WTC11 (cell line): ENCODE measurements around the gene MCM7. TPM values are rescaled to one million over a fixed set of nuclear protein-coding genes. Genes with fewer than 3 reads are reported as not detected.
A peak's percentile ranks its signal among the peaks of the same experiment; 100 is the strongest.

ENCODE experiments used
- ATAC-seq: fragments of 200-7000 bp; cut with Tn5 transposase; 2 replicates; pipeline ENCODE4 v1.10.0; 2021; ENCODE audit warnings: mild to moderate bottlenecking, moderate library complexity
- CTCF ChIA-PET: fragments of 300-600 bp; sonication (Branson Sonifier 250); formaldehyde crosslinking; loops from one replicate; lab custom pipeline; 2021; ENCODE audit warnings: antibody characterized with exemption; lab: Charles Lee
- POLR2A ChIA-PET: fragments of 350-600 bp; sonication (Branson Sonifier 250); formaldehyde crosslinking; loops from one replicate; lab custom pipeline; 2021; ENCODE audit warnings: antibody characterized with exemption; lab: Charles Lee
- DNase-seq: peaks from one replicate; pipeline ENCODE4 v3.0.0; 2021; ENCODE audit warnings: low spot score
- H3K27ac Mint-ChIP-seq: 2 replicates; pipeline ENCODE4 v1.8.0; 2021; ENCODE audit warnings: mixed read lengths
- H3K27me3 Mint-ChIP-seq: 2 replicates; pipeline ENCODE4 v1.8.0; 2021; ENCODE audit warnings: low read depth, mild to moderate bottlenecking, moderate library complexity, mixed read lengths
- H3K36me3 Mint-ChIP-seq: 2 replicates; pipeline ENCODE4 v1.8.0; 2021; ENCODE audit warnings: mixed read lengths
- H3K4me1 Mint-ChIP-seq: 2 replicates; pipeline ENCODE4 v1.8.0; 2022; ENCODE audit warnings: mixed read lengths
- H3K4me3 Mint-ChIP-seq: 2 replicates; pipeline ENCODE4 v1.8.0; 2021; ENCODE audit warnings: mild to moderate bottlenecking, moderate library complexity, mixed read lengths
- H3K9me3 Mint-ChIP-seq: 2 replicates; pipeline ENCODE4 v1.8.0; 2021; ENCODE audit warnings: mixed read lengths
- ATF1 ChIP-seq: sonication (generic); formaldehyde crosslinking; IDR thresholded peaks from 2 replicates; pipeline ENCODE4 v1.8.1; 2023; ENCODE audit warnings: mild to moderate bottlenecking, moderate library complexity, missing genetic modification reagents
- GTF2I ChIP-seq: fragments of 250-450 bp; sonication (Bioruptor Pico); conservative IDR thresholded peaks from 2 replicates; pipeline ENCODE4 v1.4.0; 2021; ENCODE audit warnings: mild to moderate bottlenecking
- USF1 ChIP-seq: sonication (generic); formaldehyde crosslinking; IDR thresholded peaks from 2 replicates; pipeline ENCODE4 v1.8.0; 2022; ENCODE audit warnings: mild to moderate bottlenecking, missing genetic modification reagents
- ZNF232 ChIP-seq: sonication (generic); formaldehyde crosslinking; IDR thresholded peaks from 2 replicates; pipeline ENCODE4 v1.8.0; 2022; ENCODE audit warnings: mild to moderate bottlenecking, missing genetic modification reagents
- microRNA-seq: library from miRNA; unstranded; fragments of <30 nt; microRNA quantifications from one replicate; pipeline ENCODE4 v1.2.0, GENCODE V29; 2022; ENCODE audit warnings: borderline number of aligned reads
- total RNA-seq: library from RNA; stranded (reverse); gene quantifications from 3 replicates; pipeline ENCODE4 v1.2.3, GENCODE V29; 2021

The MCM7 gene
- total RNA-seq, 1 experiment from 2014 or later, result 351 TPM

- ChIA-PET POLR2A (no interaction called here), CTCF (no interaction called here)
- H3K4me3 Mint-ChIP-seq, result peak overlapping the region; percentile 88
- peaks cover 13% of the 10 kb centered on the region for H3K4me1 Mint-ChIP-seq
- TF ChIP-seq GTF2I (no peak), USF1 (CRISPR knock-in tag) (no peak)
- no peaks in the 10 kb centered on the region; the same call in 1 of the 2 replicates for H3K9me3 Mint-ChIP-seq
- peaks cover 6% of the 10 kb centered on the region; the same call in 1 of the 2 replicates for H3K36me3 Mint-ChIP-seq
- H3K27ac Mint-ChIP-seq, result peak overlapping the region; percentile 3; the same call in 1 of the 2 replicates
- DNase-seq, result no peak
- no peaks in the 10 kb centered on the region for H3K27me3 Mint-ChIP-seq
- no peak for ATAC-seq
These were observed 52.5 kb downstream of the MCM7 start for GRCh38 chr7:100048680-100049079.

- DNase-seq (no peak), ATAC-seq (no peak)
- no peak for TF ChIP-seq ATF1 (CRISPR knock-in tag)
- TF ChIP-seq ZNF232 (CRISPR knock-in tag), result no peak
- ChIA-PET CTCF (no interaction called here), POLR2A (no interaction called here)
- peaks cover 11% of the 10 kb centered on the region for H3K4me1 Mint-ChIP-seq
- no peak overlapping the region for H3K4me3 Mint-ChIP-seq
- no peaks in the 10 kb centered on the region for H3K27me3 Mint-ChIP-seq
- H3K36me3 Mint-ChIP-seq, result peaks cover 11% of the 10 kb centered on the region
- peaks cover 8% of the 10 kb centered on the region for H3K9me3 Mint-ChIP-seq
- H3K27ac Mint-ChIP-seq, result peak overlapping the region; percentile 15; the same call in 1 of the 2 replicates
These were observed 56.5 kb downstream of the MCM7 start for GRCh38 chr7:100044718-100045117.

Small RNA genes within 50 kb of the gene (microRNA-seq; reads per million reads assigned to microRNA genes)
- gene MIR106B (487 reads per million, percentile 83 among the genes with 10 or more reads in this experiment), gene MIR25 (155 reads per million, percentile 70 among the genes with 10 or more reads in this experiment), gene MIR93 (7,379 reads per million, percentile 98 among the genes with 10 or more reads in this experiment)

Other genes with a start within 250 kb of the MCM7 start
- 0.15 TPM in 1 of 3 replicates, not detected in the others for gene OR2AE1, start 224.4 kb downstream of the MCM7 start, total RNA-seq
- gene TRIM4, start 181.9 kb downstream of the MCM7 start, total RNA-seq, result 6.6 to 9.8 TPM (median 9.3 TPM) in 3 replicates
- gene GJC3, start 171.8 kb downstream of the MCM7 start, total RNA-seq, result 2.9 to 3.7 TPM (median 3.4 TPM) in 3 replicates
- 1.6 to 2.7 TPM (median 1.8 TPM) in 3 replicates for gene AZGP1, start 125.4 kb downstream of the MCM7 start, total RNA-seq
- gene ZKSCAN1, start 85.8 kb downstream of the MCM7 start, total RNA-seq, result 46.6 to 51.8 TPM (median 47.6 TPM) in 3 replicates
- gene ZSCAN21, start 51.6 kb downstream of the MCM7 start, total RNA-seq, result 25.5 to 27.2 TPM (median 26.2 TPM) in 3 replicates
- 38.1 to 48.3 TPM (median 39.1 TPM) in 3 replicates for gene ZNF3, start 19.7 kb downstream of the MCM7 start, total RNA-seq
- 118 to 124 TPM (median 119 TPM) in 3 replicates for gene COPS6, start 12.4 kb downstream of the MCM7 start, total RNA-seq
- gene AP4M1, start 246 bp upstream of the MCM7 start, total RNA-seq, result 16.9 to 18.0 TPM (median 17.4 TPM) in 3 replicates
- gene TAF6, start 18.0 kb upstream of the MCM7 start, total RNA-seq, result 121 to 132 TPM (median 122 TPM) in 3 replicates
- 14.3 to 15.1 TPM (median 14.6 TPM) in 3 replicates for gene CNPY4, start 18.2 kb upstream of the MCM7 start, total RNA-seq
- gene MBLAC1, start 25.6 kb upstream of the MCM7 start, total RNA-seq, result 3.0 to 3.5 TPM (median 3.0 TPM) in 3 replicates
- 199 to 235 TPM (median 227 TPM) in 3 replicates for gene LAMTOR4, start 47.5 kb upstream of the MCM7 start, total RNA-seq
- gene TRAPPC14, start 57.3 kb upstream of the MCM7 start, total RNA-seq, result 25.0 to 28.0 TPM (median 25.1 TPM) in 3 replicates
- 8.1 to 10.3 TPM (median 8.9 TPM) in 3 replicates for gene GAL3ST4, start 67.2 kb upstream of the MCM7 start, total RNA-seq
- gene GPC2, start 76.0 kb upstream of the MCM7 start, total RNA-seq, result 52.1 to 63.9 TPM (median 63.0 TPM) in 3 replicates
- gene STAG3, start 76.5 kb upstream of the MCM7 start, total RNA-seq, result 5.2 to 7.6 TPM (median 5.5 TPM) in 3 replicates
- 0.37 to 0.55 TPM in 2 of 3 replicates, not detected in the other for gene PVRIG, start 118.6 kb upstream of the MCM7 start, total RNA-seq
- not detected in 3 replicates for gene SPDYE3, start 206.3 kb upstream of the MCM7 start, total RNA-seq